ENCODE results near the gene HLA-DMA.

Gene HLA-DMA

GRCh38 chr6:32922083-32922482 is 30.8 kb downstream of the HLA-DMA start:
- DNase-seq, result peak; percentile 45

GRCh38 chr6:32920715-32921114 is 32.2 kb downstream of the HLA-DMA start:
- DNase-seq, result peak; percentile 77

GRCh38 chr6:32912951-32913350 is 39.9 kb downstream of the HLA-DMA start:
- DNase-seq, result no peak

GRCh38 chr6:32908897-32909296 is 44.0 kb downstream of the HLA-DMA start:
- DNase-seq, result no peak

GRCh38 chr6:32906539-32906938 is 46.4 kb downstream of the HLA-DMA start:
- DNase-seq, result no peak

- no peak for DNase-seq
Measured at GRCh38 chr6:32905078-32905477, 47.8 kb downstream of the HLA-DMA start.

GRCh38 chr6:32903952-32904351 is 48.9 kb downstream of the HLA-DMA start:
- DNase-seq, result no peak
